NOMO-1 treated with DMSO at 0.1 percent for 48 hours (cell line): ENCODE results near the gene DERA.
"Not testable (repeated sequence)": the region's sequence is repeated elsewhere in the genome, so short reads cannot be mapped to it uniquely, and the experiment has no call there.

Experiments used
- DNase-seq: peaks from one replicate; lab custom pipeline; 2025; ENCODE audit not compliant: unreplicated experiment; lab: John Stamatoyannopoulos, UW

The DERA gene

GRCh38 chr12:15899282-15899870 lies 11.8 kb upstream of the DERA start:
- DNase-seq, result peak; percentile 28

- DNase-seq, result no peak
Observed at GRCh38 chr12:15904378-15904920, 6.7 kb upstream of the DERA start.

GRCh38 chr12:15910468-15910863 lies 666 bp upstream of the DERA start:
- DNase-seq, result no peak

GRCh38 chr12:15911931-15912330 lies 799 bp downstream of the DERA start:
- not testable (repeated sequence) for DNase-seq

- DNase-seq, result not testable (repeated sequence)
Observed at GRCh38 chr12:15914131-15914530, 3.0 kb downstream of the DERA start.

GRCh38 chr12:15918066-15918465 lies 6.9 kb downstream of the DERA start:
- DNase-seq, result no peak

- no peak for DNase-seq
Observed at GRCh38 chr12:15919418-15919817, 8.3 kb downstream of the DERA start.

- DNase-seq, result no peak
Observed at GRCh38 chr12:15924956-15925355, 13.8 kb downstream of the DERA start.

- no peak for DNase-seq
Observed at GRCh38 chr12:15928346-15928745, 17.2 kb downstream of the DERA start.

GRCh38 chr12:15928870-15929571 lies 17.9 kb downstream of the DERA start:
- DNase-seq, result no peak

- no peak for DNase-seq
Observed at GRCh38 chr12:15931590-15932053, 20.5 kb downstream of the DERA start.

- no peak for DNase-seq
Observed at GRCh38 chr12:15932327-15932726, 21.2 kb downstream of the DERA start.

- no peak for DNase-seq
Observed at GRCh38 chr12:15932971-15933370, 21.8 kb downstream of the DERA start.

GRCh38 chr12:15933751-15934150 lies 22.6 kb downstream of the DERA start:
- no peak for DNase-seq

GRCh38 chr12:15936751-15937150 lies 25.6 kb downstream of the DERA start:
- DNase-seq, result no peak

GRCh38 chr12:15937902-15938301 lies 26.8 kb downstream of the DERA start:
- DNase-seq, result no peak

GRCh38 chr12:15939111-15939510 lies 28.0 kb downstream of the DERA start:
- DNase-seq, result peak; percentile 48

- DNase-seq, result no peak
Observed at GRCh38 chr12:15942475-15942874, 31.3 kb downstream of the DERA start.

- not testable (repeated sequence) for DNase-seq
Observed at GRCh38 chr12:15943519-15943918, 32.4 kb downstream of the DERA start.

GRCh38 chr12:15948461-15948860 lies 37.3 kb downstream of the DERA start:
- not testable (repeated sequence) for DNase-seq

GRCh38 chr12:15955281-15955680 lies 44.1 kb downstream of the DERA start:
- no peak for DNase-seq

- DNase-seq, result no peak
Observed at GRCh38 chr12:15956010-15956409, 44.9 kb downstream of the DERA start.
